Smooth muscle cell (in vitro differentiated cells): ENCODE measurements around the gene CCT2. TPM values are rescaled to one million over a fixed set of nuclear protein-coding genes. Genes with fewer than 3 reads are reported as not detected.

Experiments
- DNase-seq: peaks from one replicate; lab custom pipeline; 2025; ENCODE audit not compliant: unreplicated experiment; lab: John Stamatoyannopoulos, UW
- H2AFZ ChIP-seq: fragments of 200-600 bp; sonication (generic); 2 replicates; pipeline ENCODE4 v1.6.0; 2016; ENCODE audit warnings: antibody characterized with exemption, low read depth, mild to moderate bottlenecking
- H3F3A ChIP-seq: fragments of 200-600 bp; sonication (generic); 2 replicates; pipeline ENCODE4 v1.6.0; 2017; ENCODE audit warnings: antibody characterized with exemption, low read depth
- H3K27ac ChIP-seq: fragments of 200-600 bp; sonication (generic); 2 replicates; pipeline ENCODE4 v1.5.1; 2016; ENCODE audit warnings: low read depth, mild to moderate bottlenecking
- H3K27me3 ChIP-seq: fragments of 200-600 bp; sonication (generic); 2 replicates; pipeline ENCODE4 v1.6.1; 2016; ENCODE audit warnings: low read depth, mild to moderate bottlenecking
- H3K36me3 ChIP-seq: fragments of 200-600 bp; sonication (generic); 2 replicates; pipeline ENCODE4 v1.5.1; 2016; ENCODE audit warnings: low read depth
- H3K4me1 ChIP-seq: fragments of 200-600 bp; sonication (generic); 2 replicates; pipeline ENCODE4 v1.5.1; 2016; ENCODE audit warnings: low read depth
- H3K4me2 ChIP-seq: fragments of 200-600 bp; sonication (generic); 2 replicates; pipeline ENCODE4 v1.6.0; 2016; ENCODE audit warnings: mild to moderate bottlenecking
- H3K4me3 ChIP-seq: fragments of 200-600 bp; sonication (generic); 2 replicates; pipeline ENCODE4 v1.5.1; 2016; ENCODE audit warnings: mild to moderate bottlenecking
- H3K79me2 ChIP-seq: fragments of 200-600 bp; sonication (generic); 2 replicates; pipeline ENCODE4 v1.6.0; 2016; ENCODE audit warnings: low read depth, mild to moderate bottlenecking
- H3K9ac ChIP-seq: fragments of 200-600 bp; sonication (generic); 2 replicates; pipeline ENCODE4 v1.6.0; 2016; ENCODE audit warnings: low read depth
- H3K9me3 ChIP-seq: fragments of 200-600 bp; sonication (generic); replicated peaks from 2 replicates; pipeline ENCODE4 v1.5.1; 2016; ENCODE audit warnings: low read depth
- H4K20me1 ChIP-seq: fragments of 200-600 bp; sonication (generic); 2 replicates; pipeline ENCODE4 v1.6.0; 2016; ENCODE audit warnings: low read depth
- CTCF ChIP-seq: fragments of 200-600 bp; sonication (generic); IDR thresholded peaks from 2 replicates; pipeline ENCODE4 v1.5.1; 2017; ENCODE audit warnings: borderline replicate concordance, mild to moderate bottlenecking, antibody characterized with exemption; ENCODE audit not compliant: insufficient read depth, poor library complexity, severe bottlenecking
- WGBS: methylation state at CpG from one replicate; pipeline ENCODE4 v1.1.7; 2016; ENCODE audit warnings: low lambda C conversion rate; 5-methylcytosine and 5-hydroxymethylcytosine counted together
- microRNA-seq: library from miRNA; unstranded; fragments of <30 nt; microRNA quantifications from one replicate; pipeline ENCODE4, GENCODE V29; 2016; ENCODE audit warnings: borderline number of aligned reads
- polyA plus RNA-seq: library from polyadenylated mRNA; unstranded; fragments of >200 nt; fragmentation: Nextera tagmentation; extraction: Ambion mirVana; gene quantifications from 2 replicates; pipeline ENCODE4 v1.2.1, GENCODE V29; 2016
- small RNA-seq: library from RNA; depleted of rRNA; stranded (forward); fragments of <200 nt; gene quantifications from one replicate; pipeline ENCODE3, GENCODE V24; 2014
- total RNA-seq: library from RNA; depleted of rRNA; stranded (reverse); fragments of >200 nt; gene quantifications from 2 replicates; pipeline ENCODE4 v1.2.3, GENCODE V29; 2014

The CCT2 gene
- total and polyA plus RNA-seq, 2 experiments from 2014 or later = 151 to 236 TPM

GRCh38 chr12:69649529-69649928 is 64.3 kb downstream of the CCT2 start:
- Histone ChIP-seq H3K27me3 (no peaks in the 10 kb centered on the region), H3K36me3 (no peaks in the 10 kb centered on the region), H4K20me1 (no peaks in the 10 kb centered on the region), H3K4me2 (no peak overlapping the region), H3K9ac (no peak overlapping the region), H3K79me2 (no peaks in the 10 kb centered on the region), H3K9me3 (no peaks in the 10 kb centered on the region), H3F3A (no peaks in the 10 kb centered on the region), H3K27ac (no peak overlapping the region), H3K4me3 (no peak overlapping the region), H3K4me1 (no peaks in the 10 kb centered on the region), H2AFZ (no peak overlapping the region)
- 74% methylated on average over 4 of the region's 4 CpGs for WGBS
- no peak for DNase-seq
- no peak for TF ChIP-seq CTCF

Small RNAs within 50 kb of the gene (microRNA-seq; reads per million reads assigned to microRNA genes)
- gene MIR3913-1 = not detected
- not detected for gene MIR3913-2

Small RNAs within 50 kb of the gene (small RNA-seq; reads per million reads assigned to genes)
- gene MIR3913-1 = 3.8 reads per million, percentile 58 among the genes with 10 or more reads in this experiment

Other genes starting within 250 kb of the CCT2 start
- gene LYZ, start 237.1 kb upstream of the CCT2 start, total RNA-seq = not detected in 2 replicates
- gene LYZ, start 237.1 kb upstream of the CCT2 start, polyA plus RNA-seq = not detected in 2 replicates
- 22.8 and 32.7 TPM in 2 replicates for gene YEATS4, start 225.7 kb upstream of the CCT2 start, total RNA-seq
- 9.9 and 21.4 TPM in 2 replicates for gene YEATS4, start 225.7 kb upstream of the CCT2 start, polyA plus RNA-seq
- gene FRS2, start 115.1 kb upstream of the CCT2 start, total RNA-seq = 90.2 and 169 TPM in 2 replicates
- gene FRS2, start 115.1 kb upstream of the CCT2 start, polyA plus RNA-seq = 21.6 and 23.8 TPM in 2 replicates
- gene LRRC10, start 25.4 kb downstream of the CCT2 start, total RNA-seq = not detected in 2 replicates
- not detected in 2 replicates for gene LRRC10, start 25.4 kb downstream of the CCT2 start, polyA plus RNA-seq
- gene BEST3, start 113.8 kb downstream of the CCT2 start, total RNA-seq = 0.54 and 4.0 TPM in 2 replicates
- 0.15 TPM in 1 of 2 replicates, not detected in the other for gene BEST3, start 113.8 kb downstream of the CCT2 start, polyA plus RNA-seq
- 16.5 and 16.9 TPM in 2 replicates for gene RAB3IP, start 153.4 kb downstream of the CCT2 start, total RNA-seq
- gene RAB3IP, start 153.4 kb downstream of the CCT2 start, polyA plus RNA-seq = 2.2 and 9.9 TPM in 2 replicates
- gene MYRFL, start 239.8 kb downstream of the CCT2 start, total RNA-seq = 0.13 TPM in 1 of 2 replicates, not detected in the other
- not detected in 2 replicates for gene MYRFL, start 239.8 kb downstream of the CCT2 start, polyA plus RNA-seq